CD4-positive, alpha-beta memory T cell (primary cell): ENCODE results near the gene ZNF10. TPM values are rescaled to one million over a fixed set of nuclear protein-coding genes. Genes with fewer than 3 reads are reported as not detected.

Experiments used
- CTCF ChIA-PET: fragments of 350-600 bp; sonication (Branson Sonifier 250); formaldehyde crosslinking; loops from one replicate; lab custom pipeline; 2021; ENCODE audit warnings: inconsistent platforms; ENCODE audit not compliant: partially characterized antibody; lab: Charles Lee
- POLR2A ChIA-PET: fragments of 350-600 bp; sonication (Branson Sonifier 250); formaldehyde crosslinking; loops from one replicate; lab custom pipeline; 2021; ENCODE audit not compliant: partially characterized antibody; lab: Charles Lee
- DNase-seq, 5 donors: peaks; one replicate each; pipeline versions ENCODE4 v3.0.0 to v3.0.0-alpha.2; 2020 to 2022; ENCODE audit warnings: mixed read lengths in 1 of 5
- H3K27ac ChIP-seq: one replicate; pipeline ENCODE4 v1.7.0; 2013; ENCODE audit warnings: low read depth, low read length
- H3K27me3 ChIP-seq: 2 replicates; pipeline ENCODE4 v1.7.0; 2013; ENCODE audit warnings: mild to moderate bottlenecking, low read length, moderate library complexity; ENCODE audit not compliant: insufficient read depth
- H3K36me3 ChIP-seq: 2 replicates; pipeline ENCODE4 v1.7.0; 2013; ENCODE audit warnings: mild to moderate bottlenecking, low read length, moderate library complexity; ENCODE audit not compliant: insufficient read depth
- H3K4me1 ChIP-seq: 2 replicates; pipeline ENCODE4 v1.7.0; 2013; ENCODE audit warnings: mild to moderate bottlenecking, low read length, moderate library complexity; ENCODE audit not compliant: insufficient read depth
- H3K4me3 ChIP-seq, 2 donors: one replicate each; pipeline ENCODE4 v1.7.0; 2013; ENCODE audit warnings: low read length in 2 of 2, mild to moderate bottlenecking in 1 of 2
- H3K9me3 ChIP-seq, 2 donors: one replicate each; pipeline ENCODE4 v1.7.0; 2013; ENCODE audit warnings: low read length in 2 of 2, control low read depth in 1 of 2; ENCODE audit not compliant: control insufficient read depth in 1 of 2
- H3K27ac Mint-ChIP-seq, 7 donors: one replicate each; pipeline ENCODE4 v1.8.0; 2020 to 2021; ENCODE audit warnings: mixed read lengths in 7 of 7, mild to moderate bottlenecking in 6 of 7, inconsistent platforms in 3 of 7, moderate library complexity in 3 of 7
- H3K27me3 Mint-ChIP-seq, 2 donors: one replicate each; pipeline ENCODE4 v1.8.0; 2020 to 2021; ENCODE audit warnings: mixed read lengths in 2 of 2
- H3K36me3 Mint-ChIP-seq, 2 donors: one replicate each; pipeline ENCODE4 v1.8.0; 2020 to 2021; ENCODE audit warnings: mixed read lengths in 2 of 2, inconsistent platforms in 1 of 2, mild to moderate bottlenecking in 1 of 2
- H3K4me1 Mint-ChIP-seq, 4 donors: one replicate each; pipeline ENCODE4 v1.8.0; 2020 to 2021; ENCODE audit warnings: mixed read lengths in 4 of 4, mild to moderate bottlenecking in 1 of 4
- H3K4me3 Mint-ChIP-seq, 8 donors: one replicate each; pipeline ENCODE4 v1.8.0; 2020 to 2021; ENCODE audit warnings: mixed read lengths in 8 of 8, mild to moderate bottlenecking in 7 of 8, moderate library complexity in 6 of 8, inconsistent platforms in 3 of 8
- H3K9me3 Mint-ChIP-seq, 8 donors: one replicate each; pipeline ENCODE4 v1.8.0; 2020 to 2021; ENCODE audit warnings: mixed read lengths in 8 of 8, mild to moderate bottlenecking in 5 of 8, inconsistent platforms in 3 of 8, moderate library complexity in 1 of 8
- intact Hi-C: fragments of 100-400 bp; cut with micrococcal nuclease; formaldehyde crosslinking; loops from one replicate; pipeline ENCODE4 v1.15.1; 2023
- polyA plus RNA-seq, 2 donors: library from polyadenylated mRNA; unstranded; fragments of 300-500 nt; fragmentation: Illumina TruSeq; gene quantifications; one replicate each; pipeline ENCODE4 v1.2.3, GENCODE V29; 2021
- total RNA-seq, 2 experiments: library from RNA; stranded (reverse); gene quantifications; one replicate each; pipeline ENCODE4 v1.2.3, GENCODE V29; 2021

The ZNF10 gene
- total and polyA plus RNA-seq, 4 experiments from 2014 or later: 8.1 to 19.6 (median 14.4) TPM

DNA sequence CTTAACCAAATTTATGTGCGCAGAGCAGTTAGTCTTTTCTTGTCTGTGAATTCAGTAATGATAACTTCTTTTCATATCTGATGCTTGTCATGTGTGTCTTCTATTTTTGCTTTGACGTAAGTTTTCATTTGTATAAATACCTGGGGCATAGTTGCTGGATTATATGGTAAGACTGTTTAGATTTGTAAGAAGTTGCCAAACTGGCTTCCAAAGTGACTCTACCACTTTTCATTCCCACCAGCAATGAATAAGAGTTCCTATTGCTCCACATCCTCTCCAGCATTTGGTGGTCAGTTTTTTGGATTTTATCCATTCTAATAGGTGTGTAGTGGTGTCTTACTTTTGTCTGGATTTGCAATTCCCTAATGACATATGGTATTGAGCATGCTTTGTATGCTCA, 59.7 kb downstream of the ZNF10 start:
- intact Hi-C loops: no loop called here
- CTCF ChIA-PET: interaction anchor here (1.4 kb wide), 1 partner anchor 9 kb away, joined by 4 read pairs; the partner anchor contains the start of gene ZNF268
- peaks cover 96 to 100% of the 10 kb centered on the region in 2 donors for H3K36me3 Mint-ChIP-seq

DNA sequence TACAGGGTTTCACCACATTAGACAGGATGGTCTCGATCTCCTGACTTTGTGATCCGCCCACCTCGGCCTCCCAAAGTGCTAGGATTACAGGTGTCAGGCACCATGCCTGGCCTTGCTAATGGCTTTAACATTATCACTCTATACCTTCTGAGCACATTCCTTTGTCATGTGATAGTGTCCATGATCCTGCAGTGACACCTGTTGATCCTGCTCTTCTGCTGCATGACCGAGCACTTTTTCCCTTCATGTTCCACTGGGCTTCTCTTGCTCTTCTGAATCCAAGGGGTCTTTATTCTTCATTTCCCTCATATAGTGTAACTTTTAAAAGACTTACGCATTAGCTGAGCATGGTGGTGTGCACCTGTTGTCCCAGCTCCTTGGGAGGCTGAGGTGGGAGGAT, 62.4 kb downstream of the ZNF10 start:
- intact Hi-C loops: no loop called here
- Histone ChIP-seq H3K9me3 (peaks cover 19 to 55% of the 10 kb centered on the region in 2 donors), H3K4me3 (no peak overlapping the region), H3K27me3 (no peaks in the 10 kb centered on the region), H3K4me1 (no peaks in the 10 kb centered on the region), H3K27ac (no peak overlapping the region), H3K36me3 (peaks cover 77% of the 10 kb centered on the region)
- DNase-seq: no peak
- ChIA-PET POLR2A (interaction anchor here (1.6 kb wide), 1 partner anchor 12 kb away, joined by 4 read pairs; the partner anchor contains the start of gene ZNF268), CTCF (no interaction called here)
- peaks cover 0 to 4% (median 2%) of the 10 kb centered on the region in 4 donors for H3K4me1 Mint-ChIP-seq
- H3K4me3 Mint-ChIP-seq: peak overlapping the region in 1 of 8 donors; percentile 35
- H3K9me3 Mint-ChIP-seq: peaks cover 2 to 87% (median 83%) of the 10 kb centered on the region in 8 donors
- H3K36me3 Mint-ChIP-seq: peaks cover 80 to 87% of the 10 kb centered on the region in 2 donors
- no peaks in the 10 kb centered on the region for H3K27me3 Mint-ChIP-seq
- no peak overlapping the region for H3K27ac Mint-ChIP-seq

More for the DNA sequence above, 59.7 kb downstream of the ZNF10 start:
- Histone ChIP-seq H3K4me1 (no peaks in the 10 kb centered on the region), H3K4me3 (no peak overlapping the region), H3K27ac (no peak overlapping the region), H3K27me3 (no peaks in the 10 kb centered on the region), H3K36me3 (peaks cover 89% of the 10 kb centered on the region), H3K9me3 (peaks cover 19 to 65% of the 10 kb centered on the region in 2 donors)
- Mint-ChIP-seq H3K9me3 (peaks cover 2 to 100% (median 96%) of the 10 kb centered on the region in 8 donors), H3K4me1 (peaks cover 0 to 12% (median 9%) of the 10 kb centered on the region in 4 donors), H3K4me3 (no peak overlapping the region), H3K27me3 (no peaks in the 10 kb centered on the region), H3K27ac (no peak overlapping the region)
- POLR2A ChIA-PET: no interaction called here
- DNase-seq: no peak

DNA sequence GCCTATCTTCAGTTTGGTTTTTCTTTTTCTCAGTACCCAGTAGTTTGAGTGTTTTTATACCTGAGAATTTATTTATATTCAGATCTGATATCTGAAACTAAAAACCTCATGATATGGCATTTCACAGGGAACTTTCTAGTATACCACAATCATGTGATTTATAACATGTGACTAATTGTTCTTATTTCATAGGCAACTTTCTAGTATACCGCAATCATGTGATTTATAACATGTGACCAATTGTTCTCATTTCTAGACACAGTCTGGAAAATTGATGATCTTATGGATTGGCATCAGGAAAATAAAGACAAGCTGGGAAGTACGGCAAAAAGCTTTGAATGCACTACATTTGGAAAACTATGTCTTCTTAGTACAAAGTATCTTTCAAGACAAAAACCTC, 71.5 kb downstream of the ZNF10 start:
- no peaks in the 10 kb centered on the region for H3K27me3 ChIP-seq
- H3K9me3 Mint-ChIP-seq: peaks cover 0 to 74% (median 71%) of the 10 kb centered on the region in 8 donors
- no peaks in the 10 kb centered on the region for H3K4me1 Mint-ChIP-seq
- no peak overlapping the region for H3K4me3 Mint-ChIP-seq
- no peak overlapping the region for H3K27ac ChIP-seq
- peak overlapping the region in 1 of 2 donors; percentile 3 for H3K4me3 ChIP-seq
- peaks cover 38 to 63% of the 10 kb centered on the region in 2 donors for H3K9me3 ChIP-seq
- POLR2A ChIA-PET: no interaction called here
- no peaks in the 10 kb centered on the region for H3K4me1 ChIP-seq
- intact Hi-C loops: no loop called here
- peaks cover 27% of the 10 kb centered on the region for H3K36me3 ChIP-seq
- H3K27me3 Mint-ChIP-seq: no peaks in the 10 kb centered on the region
- no peak for DNase-seq
- CTCF ChIA-PET: no interaction called here
- H3K27ac Mint-ChIP-seq: no peak overlapping the region
- H3K36me3 Mint-ChIP-seq: peaks cover 59 to 61% of the 10 kb centered on the region in 2 donors

DNA sequence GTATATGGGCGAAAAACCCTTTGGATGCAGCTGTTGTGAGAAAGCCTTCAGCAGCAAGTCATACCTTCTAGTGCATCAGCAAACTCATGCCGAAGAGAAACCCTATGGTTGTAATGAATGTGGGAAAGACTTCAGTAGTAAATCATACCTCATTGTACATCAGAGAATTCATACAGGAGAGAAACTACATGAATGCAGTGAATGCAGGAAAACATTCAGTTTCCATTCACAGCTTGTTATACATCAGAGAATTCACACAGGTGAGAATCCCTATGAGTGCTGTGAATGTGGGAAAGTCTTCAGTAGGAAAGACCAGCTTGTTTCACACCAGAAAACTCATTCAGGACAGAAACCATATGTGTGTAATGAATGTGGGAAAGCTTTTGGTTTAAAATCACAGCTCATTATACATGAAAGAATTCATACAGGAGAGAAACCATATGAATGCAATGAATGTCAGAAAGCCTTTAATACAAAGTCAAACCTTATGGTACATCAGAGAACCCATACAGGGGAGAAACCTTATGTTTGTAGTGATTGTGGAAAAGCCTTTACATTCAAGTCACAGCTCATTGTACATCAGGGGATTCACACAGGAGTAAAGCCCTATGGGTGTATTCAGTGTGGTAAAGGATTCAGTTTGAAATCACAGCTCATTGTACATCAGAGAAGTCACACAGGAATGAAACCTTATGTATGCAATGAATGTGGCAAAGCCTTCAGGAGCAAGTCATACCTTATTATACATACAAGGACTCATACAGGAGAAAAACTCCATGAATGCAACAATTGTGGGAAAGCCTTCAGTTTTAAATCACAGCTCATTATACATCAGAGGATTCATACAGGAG, 72.3 kb downstream of the ZNF10 start:
- POLR2A ChIA-PET: interaction anchor here (1.5 kb wide), 1 partner anchor 72 kb away, joined by 4 read pairs; the partner anchor contains the start of genes ZNF10 and ZNF891
- CTCF ChIA-PET: no interaction called here
- peaks cover 0 to 82% (median 78%) of the 10 kb centered on the region in 8 donors for H3K9me3 Mint-ChIP-seq
- Histone ChIP-seq H3K27me3 (no peaks in the 10 kb centered on the region), H3K27ac (no peak overlapping the region), H3K9me3 (peaks cover 38 to 71% of the 10 kb centered on the region in 2 donors), H3K36me3 (peaks cover 27% of the 10 kb centered on the region), H3K4me1 (no peaks in the 10 kb centered on the region), H3K4me3 (peak overlapping the region in 1 of 2 donors; percentile 13)
- intact Hi-C loops: no loop called here
- H3K36me3 Mint-ChIP-seq: peaks cover 58 to 61% of the 10 kb centered on the region in 2 donors
- no peaks in the 10 kb centered on the region for H3K27me3 Mint-ChIP-seq
- DNase-seq: no peak
- no peaks in the 10 kb centered on the region for H3K4me1 Mint-ChIP-seq
- H3K27ac Mint-ChIP-seq: peak overlapping the region in 1 of 7 donors; percentile 43
- H3K4me3 Mint-ChIP-seq: no peak overlapping the region

DNA sequence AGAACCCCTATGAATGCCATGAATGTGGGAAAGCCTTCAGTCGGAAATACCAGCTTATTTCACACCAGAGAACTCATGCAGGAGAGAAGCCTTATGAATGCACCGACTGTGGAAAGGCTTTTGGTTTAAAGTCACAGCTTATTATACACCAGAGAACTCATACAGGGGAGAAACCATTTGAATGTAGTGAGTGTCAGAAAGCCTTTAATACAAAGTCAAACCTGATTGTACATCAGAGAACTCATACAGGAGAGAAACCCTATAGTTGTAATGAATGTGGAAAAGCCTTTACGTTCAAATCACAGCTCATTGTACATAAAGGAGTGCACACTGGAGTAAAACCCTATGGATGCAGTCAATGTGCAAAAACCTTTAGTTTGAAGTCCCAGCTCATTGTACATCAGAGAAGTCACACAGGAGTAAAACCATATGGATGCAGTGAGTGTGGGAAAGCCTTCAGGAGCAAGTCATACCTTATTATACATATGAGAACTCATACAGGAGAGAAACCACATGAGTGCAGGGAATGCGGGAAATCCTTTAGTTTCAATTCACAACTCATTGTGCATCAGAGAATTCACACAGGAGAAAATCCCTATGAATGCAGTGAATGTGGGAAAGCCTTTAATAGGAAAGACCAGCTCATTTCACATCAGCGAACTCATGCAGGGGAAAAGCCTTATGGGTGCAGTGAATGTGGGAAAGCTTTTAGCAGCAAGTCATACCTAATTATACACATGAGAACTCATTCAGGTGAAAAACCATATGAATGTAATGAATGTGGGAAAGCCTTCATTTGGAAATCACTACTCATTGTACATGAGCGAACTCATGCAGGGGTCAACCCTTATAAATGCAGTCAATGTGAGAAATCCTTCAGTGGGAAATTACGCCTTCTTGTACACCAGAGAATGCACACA, 73.2 kb downstream of the ZNF10 start:
- Histone ChIP-seq H3K27ac (no peak overlapping the region), H3K4me1 (no peaks in the 10 kb centered on the region), H3K9me3 (peaks cover 38 to 76% of the 10 kb centered on the region in 2 donors), H3K27me3 (no peaks in the 10 kb centered on the region), H3K36me3 (peaks cover 27% of the 10 kb centered on the region), H3K4me3 (peak overlapping the region in 1 of 2 donors; percentile 13)
- intact Hi-C loops: no loop called here
- peaks cover 61 to 64% of the 10 kb centered on the region in 2 donors for H3K36me3 Mint-ChIP-seq
- H3K4me1 Mint-ChIP-seq: no peaks in the 10 kb centered on the region
- peak in 1 of 5 donors; percentile 3 for DNase-seq
- ChIA-PET CTCF (no interaction called here), POLR2A (interaction anchor here (1.5 kb wide), 1 partner anchor 73 kb away, joined by 4 read pairs; the partner anchor contains the start of genes ZNF10 and ZNF891)
- H3K9me3 Mint-ChIP-seq: peaks cover 0 to 91% (median 85%) of the 10 kb centered on the region in 8 donors
- H3K27me3 Mint-ChIP-seq: no peaks in the 10 kb centered on the region
- H3K27ac Mint-ChIP-seq: peak overlapping the region in 3 of 7 donors; percentile 15 to 46 (median 43)
- H3K4me3 Mint-ChIP-seq: no peak overlapping the region

DNA sequence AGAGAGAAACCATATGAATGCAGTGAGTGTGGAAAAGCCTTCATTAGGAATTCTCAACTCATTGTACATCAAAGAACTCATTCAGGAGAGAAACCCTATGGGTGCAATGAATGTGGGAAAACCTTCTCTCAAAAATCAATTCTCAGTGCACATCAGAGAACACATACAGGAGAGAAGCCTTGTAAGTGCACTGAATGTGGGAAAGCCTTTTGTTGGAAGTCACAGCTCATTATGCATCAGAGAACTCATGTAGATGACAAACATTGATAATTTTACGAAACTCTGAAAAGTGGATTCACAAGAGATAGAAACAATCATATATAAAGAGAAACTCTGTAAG, 73.8 kb downstream of the ZNF10 start:
- intact Hi-C loops: no loop called here
- H3K4me1 Mint-ChIP-seq: no peaks in the 10 kb centered on the region
- Histone ChIP-seq H3K27ac (no peak overlapping the region), H3K4me3 (peak overlapping the region in 1 of 2 donors; percentile 13), H3K4me1 (no peaks in the 10 kb centered on the region), H3K27me3 (no peaks in the 10 kb centered on the region), H3K36me3 (peaks cover 27% of the 10 kb centered on the region), H3K9me3 (peaks cover 38 to 82% of the 10 kb centered on the region in 2 donors)
- POLR2A ChIA-PET: interaction anchor here (1.5 kb wide), 1 partner anchor 74 kb away, joined by 4 read pairs; the partner anchor contains the start of genes ZNF10 and ZNF891
- peaks cover 61 to 65% of the 10 kb centered on the region in 2 donors for H3K36me3 Mint-ChIP-seq
- H3K4me3 Mint-ChIP-seq: no peak overlapping the region
- CTCF ChIA-PET: no interaction called here
- H3K27me3 Mint-ChIP-seq: no peaks in the 10 kb centered on the region
- peak in 1 of 5 donors; percentile 2 for DNase-seq
- peaks cover 0 to 94% (median 89%) of the 10 kb centered on the region in 8 donors for H3K9me3 Mint-ChIP-seq
- peak overlapping the region in 2 of 7 donors; percentile 15 to 46 for H3K27ac Mint-ChIP-seq
